Liver (tissue), 9 donors: ENCODE data around the gene RBM39. TPM values are rescaled to one million over a fixed set of nuclear protein-coding genes. Genes with fewer than 3 reads are reported as not detected.
"Not testable (repeated sequence)": the region's sequence is repeated elsewhere in the genome, so short reads cannot be mapped to it uniquely, and the experiment has no call there.

Experiments
- DNase-seq: peaks from one replicate; pipeline ENCODE4 v3.0.0-alpha.2; 2017; ENCODE audit warnings: low spot score
- H3K27ac ChIP-seq, 2 donors: one replicate each; pipeline ENCODE4 v1.7.0; 2013; ENCODE audit warnings: inconsistent platforms in 2 of 2, low read length in 2 of 2, control low read depth in 1 of 2, low read depth in 1 of 2, mild to moderate bottlenecking in 1 of 2
- H3K27me3 ChIP-seq, 4 donors: one replicate each; pipeline versions ENCODE4 v1.6.1 to v1.7.0; 2013; ENCODE audit warnings: low read length in 3 of 4, inconsistent platforms in 1 of 4, mild to moderate bottlenecking in 1 of 4, moderate library complexity in 1 of 4; ENCODE audit not compliant: control insufficient read depth in 4 of 4, insufficient read depth in 4 of 4
- H3K36me3 ChIP-seq, 4 donors: one replicate each; pipeline versions ENCODE4 v1.6.1 to v1.7.0; 2013; ENCODE audit warnings: low read length in 3 of 4, mild to moderate bottlenecking in 3 of 4, low read depth in 1 of 4, moderate library complexity in 1 of 4; ENCODE audit not compliant: control insufficient read depth in 4 of 4, insufficient read depth in 3 of 4
- H3K4me1 ChIP-seq, 4 donors: one replicate each; pipeline versions ENCODE4 v1.6.1 to v1.7.0; 2013; ENCODE audit warnings: low read length in 3 of 4, mild to moderate bottlenecking in 3 of 4, moderate library complexity in 1 of 4; ENCODE audit not compliant: control insufficient read depth in 4 of 4, insufficient read depth in 4 of 4
- H3K4me3 ChIP-seq, 3 donors: one replicate each; pipeline versions ENCODE4 v1.6.1 to v1.7.0; 2013; ENCODE audit warnings: low read length in 3 of 3, control low read depth in 1 of 3, low read depth in 1 of 3, mild to moderate bottlenecking in 1 of 3
- H3K9ac ChIP-seq, 2 donors: one replicate each; pipeline ENCODE4 v1.7.0; 2013; ENCODE audit warnings: low read length in 2 of 2, mild to moderate bottlenecking in 2 of 2, moderate library complexity in 2 of 2, control low read depth in 1 of 2, low read depth in 1 of 2
- H3K9me3 ChIP-seq, 4 donors: one replicate each; pipeline versions ENCODE4 v1.6.1 to v1.7.0; 2013; ENCODE audit warnings: low read length in 3 of 4; ENCODE audit not compliant: control insufficient read depth in 4 of 4
- EGR1 ChIP-seq, 2 donors: IDR thresholded peaks; 2 replicates each; pipeline ENCODE4 v1.6.1; 2016 to 2018; ENCODE audit warnings: antibody characterized with exemption in 2 of 2, low read depth in 2 of 2
- FOXA2 ChIP-seq: IDR thresholded peaks from 2 replicates; pipeline ENCODE4 v1.6.1; 2016; ENCODE audit warnings: antibody characterized with exemption
- HNF4A ChIP-seq, 2 donors: conservative IDR thresholded peaks; 2 replicates each; pipeline ENCODE4 v1.6.1; 2016; ENCODE audit warnings: antibody characterized with exemption in 2 of 2, mild to moderate bottlenecking in 2 of 2
- HNF4G ChIP-seq: IDR thresholded peaks from 2 replicates; pipeline ENCODE4 v1.6.1; 2016; ENCODE audit warnings: antibody characterized with exemption
- JUND ChIP-seq, 2 donors: IDR thresholded peaks; 2 replicates each; pipeline ENCODE4 v1.6.1; 2016; ENCODE audit warnings: antibody characterized with exemption in 2 of 2
- TAF1 ChIP-seq: conservative IDR thresholded peaks from 2 replicates; pipeline ENCODE4 v1.6.1; 2016; ENCODE audit warnings: antibody characterized with exemption, mild to moderate bottlenecking
- YY1 ChIP-seq: IDR thresholded peaks from 2 replicates; pipeline ENCODE4 v1.6.1; 2016; ENCODE audit warnings: antibody characterized with exemption, mild to moderate bottlenecking
- WGBS: extraction: QIAGEN DNeasy Blood & Tissue Kit; methylation state at CpG from one replicate; pipeline ENCODE4 v1.1.7; 2013; 5-methylcytosine and 5-hydroxymethylcytosine counted together
- polyA plus RNA-seq, 2 donors: library from polyadenylated mRNA; stranded (reverse) in 1 of 2; unstranded in 1 of 2; fragments of 200-250 nt in 1 of 2; fragments of >200 nt in 1 of 2; fragmentation: Nextera tagmentation in 1 of 2; extraction: Ambion mirVana in 1 of 2; gene quantifications; one replicate each; pipeline versions ENCODE4 v1.2.1 to v1.2.3, GENCODE V29; 2013 to 2015
- total RNA-seq, 2 donors: library from RNA; depleted of rRNA; stranded (reverse); fragments of >200 nt; gene quantifications; one replicate each; pipeline ENCODE4 v1.2.3, GENCODE V29; 2014
- TF ChIP-seq, protein P1 (sequence below): fragments of 150-350 bp; IDR thresholded peaks from 2 replicates; pipeline ENCODE4 v1.5.1; 2017; ENCODE audit warnings: improper control_type of control experiment, low read depth, low read length; ENCODE audit not compliant: missing input control
- TF ChIP-seq, protein P2 (sequence below): IDR thresholded peaks from 2 replicates; pipeline ENCODE4 v1.6.1; 2016; ENCODE audit warnings: antibody characterized with exemption
- TF ChIP-seq, protein P3 (sequence below): IDR thresholded peaks from 2 replicates; pipeline ENCODE4 v1.6.1; 2016; ENCODE audit warnings: antibody characterized with exemption
- donor health status: healthy.
- donor health status: healthy.
- donor health status: healthy.
- donor health status: healthy.
- donor health status: healthy.

Gene RBM39
- total and polyA plus RNA-seq, 4 donors: 57.2 to 211 (median 198) TPM

DNA sequence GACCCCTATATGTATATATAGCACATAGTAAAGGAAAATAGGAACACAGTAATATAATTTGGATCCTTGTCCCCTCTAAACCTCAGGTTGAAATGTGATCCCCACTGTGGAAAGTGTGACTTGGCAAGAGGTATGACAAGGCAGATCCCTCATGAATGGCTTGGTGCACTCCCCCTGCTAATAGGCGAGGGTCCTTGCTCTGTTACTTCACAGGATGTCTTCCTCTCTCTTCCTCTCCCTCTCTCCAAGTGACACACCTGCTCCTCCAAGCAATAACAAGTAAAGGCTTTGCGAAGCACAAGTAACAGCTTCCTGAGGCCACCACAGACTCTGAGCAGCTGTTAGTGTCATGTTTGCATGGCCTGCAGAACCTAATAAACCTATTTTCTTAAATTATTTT, 26.4 kb downstream of the RBM39 start:
- WGBS: 98% methylated on average over 2 of the region's 2 CpGs
- Histone ChIP-seq H3K9ac (no peak overlapping the region), H3K36me3 (peaks cover 39 to 94% (median 83%) of the 10 kb centered on the region in 4 donors), H3K27me3 (no peaks in the 10 kb centered on the region), H3K4me3 (no peak overlapping the region), H3K9me3 (no peaks in the 10 kb centered on the region), H3K4me1 (no peaks in the 10 kb centered on the region), H3K27ac (no peak overlapping the region)
- DNase-seq: no peak
- no peak for TF ChIP-seq HNF4A (conservative IDR thresholded peaks at IDR 0.05)
- TF ChIP-seq, protein P1, sequence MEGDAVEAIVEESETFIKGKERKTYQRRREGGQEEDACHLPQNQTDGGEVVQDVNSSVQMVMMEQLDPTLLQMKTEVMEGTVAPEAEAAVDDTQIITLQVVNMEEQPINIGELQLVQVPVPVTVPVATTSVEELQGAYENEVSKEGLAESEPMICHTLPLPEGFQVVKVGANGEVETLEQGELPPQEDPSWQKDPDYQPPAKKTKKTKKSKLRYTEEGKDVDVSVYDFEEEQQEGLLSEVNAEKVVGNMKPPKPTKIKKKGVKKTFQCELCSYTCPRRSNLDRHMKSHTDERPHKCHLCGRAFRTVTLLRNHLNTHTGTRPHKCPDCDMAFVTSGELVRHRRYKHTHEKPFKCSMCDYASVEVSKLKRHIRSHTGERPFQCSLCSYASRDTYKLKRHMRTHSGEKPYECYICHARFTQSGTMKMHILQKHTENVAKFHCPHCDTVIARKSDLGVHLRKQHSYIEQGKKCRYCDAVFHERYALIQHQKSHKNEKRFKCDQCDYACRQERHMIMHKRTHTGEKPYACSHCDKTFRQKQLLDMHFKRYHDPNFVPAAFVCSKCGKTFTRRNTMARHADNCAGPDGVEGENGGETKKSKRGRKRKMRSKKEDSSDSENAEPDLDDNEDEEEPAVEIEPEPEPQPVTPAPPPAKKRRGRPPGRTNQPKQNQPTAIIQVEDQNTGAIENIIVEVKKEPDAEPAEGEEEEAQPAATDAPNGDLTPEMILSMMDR: no peak

DNA sequence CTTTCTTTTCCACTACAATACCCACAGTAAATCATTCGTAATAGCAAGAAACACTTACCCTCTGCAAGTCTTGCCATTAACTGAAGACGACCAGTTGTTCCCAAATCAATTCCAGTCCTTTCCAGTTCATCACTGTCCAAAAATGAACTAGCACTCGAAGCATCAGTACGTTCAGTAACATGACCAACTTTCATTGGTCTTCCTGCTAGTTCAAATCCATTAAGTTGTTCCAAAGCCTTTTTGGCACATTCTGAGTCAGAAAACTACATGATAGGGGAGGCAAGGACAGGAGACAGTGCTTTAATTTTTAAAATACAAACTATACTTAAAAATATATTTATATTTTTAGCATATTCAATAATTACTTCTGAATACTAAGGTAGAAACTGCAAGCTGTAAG, 27.9 kb downstream of the RBM39 start:
- no peak for TF ChIP-seq TAF1
- no peak for TF ChIP-seq YY1
- TF ChIP-seq JUND (IDR thresholded peaks at IDR 0.05): no peak
- TF ChIP-seq, protein P2, sequence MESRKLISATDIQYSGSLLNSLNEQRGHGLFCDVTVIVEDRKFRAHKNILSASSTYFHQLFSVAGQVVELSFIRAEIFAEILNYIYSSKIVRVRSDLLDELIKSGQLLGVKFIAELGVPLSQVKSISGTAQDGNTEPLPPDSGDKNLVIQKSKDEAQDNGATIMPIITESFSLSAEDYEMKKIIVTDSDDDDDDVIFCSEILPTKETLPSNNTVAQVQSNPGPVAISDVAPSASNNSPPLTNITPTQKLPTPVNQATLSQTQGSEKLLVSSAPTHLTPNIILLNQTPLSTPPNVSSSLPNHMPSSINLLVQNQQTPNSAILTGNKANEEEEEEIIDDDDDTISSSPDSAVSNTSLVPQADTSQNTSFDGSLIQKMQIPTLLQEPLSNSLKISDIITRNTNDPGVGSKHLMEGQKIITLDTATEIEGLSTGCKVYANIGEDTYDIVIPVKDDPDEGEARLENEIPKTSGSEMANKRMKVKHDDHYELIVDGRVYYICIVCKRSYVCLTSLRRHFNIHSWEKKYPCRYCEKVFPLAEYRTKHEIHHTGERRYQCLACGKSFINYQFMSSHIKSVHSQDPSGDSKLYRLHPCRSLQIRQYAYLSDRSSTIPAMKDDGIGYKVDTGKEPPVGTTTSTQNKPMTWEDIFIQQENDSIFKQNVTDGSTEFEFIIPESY: no peak
- TF ChIP-seq, protein P3, sequence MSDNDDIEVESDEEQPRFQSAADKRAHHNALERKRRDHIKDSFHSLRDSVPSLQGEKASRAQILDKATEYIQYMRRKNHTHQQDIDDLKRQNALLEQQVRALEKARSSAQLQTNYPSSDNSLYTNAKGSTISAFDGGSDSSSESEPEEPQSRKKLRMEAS: no peak
- no peak for TF ChIP-seq EGR1 (IDR thresholded peaks at IDR 0.05; ENCODE audit: low read depth in 2 of 2)
- no peak for TF ChIP-seq HNF4A (conservative IDR thresholded peaks at IDR 0.05)
- WGBS: 74% methylated on average over 4 of the region's 4 CpGs
- Histone ChIP-seq H3K36me3 (peaks cover 29 to 93% (median 81%) of the 10 kb centered on the region in 4 donors), H3K27me3 (no peaks in the 10 kb centered on the region), H3K27ac (no peak overlapping the region), H3K4me3 (no peak overlapping the region), H3K4me1 (no peaks in the 10 kb centered on the region), H3K9me3 (no peaks in the 10 kb centered on the region), H3K9ac (no peak overlapping the region)
- DNase-seq: no peak

DNA sequence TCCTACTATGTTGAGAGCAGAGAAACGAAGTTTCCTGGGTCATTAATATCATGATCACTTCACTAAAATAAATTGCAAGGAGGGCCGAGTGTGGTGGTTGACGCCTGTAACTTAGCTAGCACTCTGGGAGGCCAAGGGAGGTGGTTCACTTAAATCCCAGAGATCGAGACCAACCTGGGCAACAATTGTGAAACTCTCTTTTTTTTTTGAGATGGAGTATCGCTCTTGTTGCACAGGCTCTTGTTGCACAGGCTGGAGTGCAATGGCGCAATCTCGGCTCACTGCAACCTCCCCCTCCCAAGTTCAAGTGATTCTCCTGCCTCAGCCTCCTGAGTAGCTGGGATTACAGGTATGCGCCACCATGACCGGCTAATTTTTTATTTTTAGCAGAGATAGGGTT, 28.9 kb downstream of the RBM39 start:
- H3K27ac ChIP-seq, H3K4me1 ChIP-seq, H3K9ac ChIP-seq, H3K4me3 ChIP-seq, H3K27me3 ChIP-seq, DNase-seq, H3K9me3 ChIP-seq: not testable (repeated sequence)
- H3K36me3 ChIP-seq: peaks cover 24 to 91% (median 83%) of the 10 kb centered on the region in 4 donors
- WGBS: 85% methylated on average over 9 of the region's 9 CpGs

DNA sequence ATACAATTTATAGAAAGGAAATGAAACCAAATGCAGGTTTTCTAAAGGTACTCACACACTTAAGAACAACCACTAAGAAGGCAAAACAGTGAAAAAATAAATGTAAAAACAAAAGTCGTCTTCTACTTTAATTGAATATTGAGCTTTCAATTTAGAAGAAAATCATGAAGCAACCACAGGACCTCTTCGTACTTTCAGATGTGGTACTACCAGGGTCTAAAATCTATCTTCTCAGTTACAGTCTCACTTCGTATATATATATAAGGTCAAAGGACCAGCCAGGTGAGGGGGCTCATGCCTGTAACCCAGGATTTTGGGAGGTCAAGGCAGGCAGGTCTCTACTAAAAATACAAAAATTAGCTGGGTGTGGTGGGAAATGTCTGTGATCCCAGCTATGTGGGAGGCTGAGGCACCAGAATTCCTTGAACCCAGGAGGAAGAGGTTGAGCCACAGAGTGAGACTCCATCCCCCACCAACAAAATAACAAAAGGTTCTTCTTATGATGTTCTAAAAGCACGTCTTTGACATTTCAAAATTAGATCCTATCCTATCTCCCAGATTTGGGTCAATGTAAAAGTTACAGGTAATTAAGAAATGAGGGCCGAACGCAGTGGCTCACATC, 30.4 kb downstream of the RBM39 start:
- no peak for TF ChIP-seq FOXA2
- no peak for TF ChIP-seq HNF4G
- TF ChIP-seq, protein P1: no peak
- Histone ChIP-seq H3K9me3 (no peaks in the 10 kb centered on the region), H3K36me3 (peaks cover 15 to 90% (median 85%) of the 10 kb centered on the region in 4 donors), H3K4me1 (no peaks in the 10 kb centered on the region), H3K27ac (no peak overlapping the region), H3K27me3 (no peaks in the 10 kb centered on the region), H3K4me3 (no peak overlapping the region), H3K9ac (no peak overlapping the region)
- DNase-seq: no peak
- 85% methylated on average over 6 of the region's 6 CpGs for WGBS
